ENCODE measurements around the gene STRADA. TPM values are rescaled to one million over a fixed set of nuclear protein-coding genes. Genes with fewer than 3 reads are reported as not detected.

STRADA gene
- total and polyA plus RNA-seq, 2 experiments from 2014 or later: 18.0 to 28.8 TPM

- no peak for TF ChIP-seq ETS1 (IDR thresholded peaks at IDR 0.05)
- TF ChIP-seq ZNF331 (CRISPR knock-in tag; IDR thresholded peaks at IDR 0.05; ENCODE audit: low read depth): no peak
- no peak for TF ChIP-seq EZH2phosphoT487 (IDR thresholded peaks at IDR 0.05; ENCODE audit: unreplicated experiment)
- TF ChIP-seq EZH2 (IDR thresholded peaks at IDR 0.05; ENCODE audit: low read depth, unreplicated experiment): no peak
- no peak for TF ChIP-seq CTCF (conservative IDR thresholded peaks at IDR 0.05; ENCODE audit: low read depth in 2 of 2)
- TF ChIP-seq JUNB (IDR thresholded peaks at IDR 0.05; ENCODE audit: unreplicated experiment): no peak
Observed at GRCh38 chr17:63701868-63702720, 39.5 kb downstream of the STRADA start (continued).

GRCh38 chr17:63701456-63701820, 40.2 kb downstream of the STRADA start:
- peak overlapping the region; percentile 81 for H3K4me3 ChIP-seq
- no peak overlapping the region for H3K27ac Mint-ChIP-seq
- H3K36me3 Mint-ChIP-seq (ENCODE audit: low read depth): peaks cover 42% of the 10 kb centered on the region
- peaks cover 32% of the 10 kb centered on the region for H3K4me1 ChIP-seq (ENCODE audit: insufficient read depth)
- peaks cover 6% of the 10 kb centered on the region; the same call in 1 of the 2 replicates for H3K79me2 ChIP-seq (replicated peaks; ENCODE audit: insufficient read depth)
- DNase-seq (ENCODE audit: low spot score) (no peak), ATAC-seq (no peak)
- no peaks in the 10 kb centered on the region; the same call in 1 of the 2 replicates for H3K27me3 ChIP-seq (ENCODE audit: insufficient read depth)
- TF ChIP-seq CTCF (conservative IDR thresholded peaks at IDR 0.05; ENCODE audit: low read depth in 2 of 2) (no peak), STAT1 (IDR thresholded peaks at IDR 0.05; ENCODE audit: unreplicated experiment) (no peak)
- no peaks in the 10 kb centered on the region for H3K36me3 ChIP-seq (ENCODE audit: insufficient read depth)
- H3K4me1 Mint-ChIP-seq: peaks cover 47% of the 10 kb centered on the region
- H3K4me3 Mint-ChIP-seq: peak overlapping the region; percentile 72
- H3K4me2 ChIP-seq: peak overlapping the region; percentile 88
- H3K27ac ChIP-seq (ENCODE audit: low read depth): no peak overlapping the region
- no peaks in the 10 kb centered on the region for H3K9me2 ChIP-seq (ENCODE audit: insufficient read depth)
- H3K9me3 Mint-ChIP-seq: no peaks in the 10 kb centered on the region; the same call in 2 of the 3 replicates
- peaks cover 21% of the 10 kb centered on the region for H3K27me3 Mint-ChIP-seq (ENCODE audit: insufficient read depth, low read depth, poor library complexity)
- peak overlapping the region; percentile 80; the same call in 1 of the 2 replicates for H2AFZ ChIP-seq
- no peaks in the 10 kb centered on the region for H4K20me1 ChIP-seq (replicated peaks; ENCODE audit: insufficient read depth)
- H3F3A ChIP-seq (replicated peaks; ENCODE audit: low read depth): peaks cover 12% of the 10 kb centered on the region
